HCT116 (cell line): ENCODE results near the gene LAD1. TPM values are rescaled to one million over a fixed set of nuclear protein-coding genes. Genes with fewer than 3 reads are reported as not detected.

ENCODE experiments used
- ATAC-seq: fragments of 200-7000 bp; cut with Tn5 transposase; 2 replicates; pipeline ENCODE4 v1.9.1; 2020; ENCODE audit warnings: mild to moderate bottlenecking, moderate library complexity
- BruUV-seq: library from RNA; stranded (reverse); fragments of 400-500 nt; replicated peaks from 2 replicates; lab custom pipeline; 2021; lab: Mats Ljungman, UMichigan
- CTCF ChIA-PET: fragments of 300-600 bp; sonication (Branson Sonifier 250); formaldehyde crosslinking; loops from one replicate; lab custom pipeline; 2021; ENCODE audit warnings: antibody characterized with exemption; lab: Charles Lee
- POLR2A ChIA-PET: fragments of 300-600, 350-600 bp; sonication (Branson Sonifier 250); formaldehyde crosslinking; loops from one replicate; lab custom pipeline; 2021; ENCODE audit warnings: antibody characterized with exemption; lab: Charles Lee
- RAD21 ChIA-PET, 2 experiments: fragments of 300-600 bp; sonication (Branson Sonifier 250); formaldehyde crosslinking; loops; one replicate each; lab custom pipeline; 2023; ENCODE audit warnings: low total read pairs in 2 of 2; ENCODE audit not compliant: uncharacterized antibody in 2 of 2, unreplicated experiment in 2 of 2, low non-redundant PET in 1 of 2; lab: Charles Lee
- DNase-seq: peaks from one replicate; pipeline ENCODE4 v3.0.0-alpha.2; 2010; ENCODE audit warnings: low read depth, low spot score
- H2AFZ ChIP-seq: fragments of 200-600 bp; shearing (Covaris generic), sonication (generic); 2 replicates; pipeline ENCODE4 v1.6.1; 2017; ENCODE audit warnings: low read depth, mixed run types, mixed read lengths, antibody characterized with exemption, low read length; ENCODE audit not compliant: poor library complexity, severe bottlenecking
- H3K27ac ChIP-seq: 2 replicates; pipeline ENCODE4 v1.5.1; 2012; ENCODE audit warnings: low read depth, low read length
- H3K27me3 ChIP-seq: fragments of 200-600 bp; sonication (generic); 2 replicates; pipeline ENCODE4 v1.6.1; 2016; ENCODE audit warnings: mixed run types, low read length, mixed read lengths; ENCODE audit not compliant: insufficient read depth
- H3K36me3 ChIP-seq, 2 experiments: fragments of 200-500 bp in 1 of 2; fragments of 200-600 bp in 1 of 2; sonication (Bioruptor generic) in 1 of 2; sonication (generic) in 1 of 2; 2 replicates each; pipeline versions ENCODE4 v1.5.1 to v1.6.1; 2014 to 2016; ENCODE audit warnings: low read length in 2 of 2, inconsistent platforms in 1 of 2, mixed read lengths in 1 of 2, mixed run types in 1 of 2; ENCODE audit not compliant: insufficient read depth in 2 of 2, control insufficient read depth in 1 of 2
- H3K4me1 ChIP-seq, 2 experiments: fragments of 200-600 bp in 1 of 2; sonication (generic) in 1 of 2; 2 replicates each; pipeline versions ENCODE4 v1.5.1 to v1.6.1; 2012 to 2017; ENCODE audit warnings: low read length in 2 of 2, inconsistent platforms in 1 of 2, mild to moderate bottlenecking in 1 of 2, mixed read lengths in 1 of 2, mixed run types in 1 of 2, moderate library complexity in 1 of 2; ENCODE audit not compliant: insufficient read depth in 2 of 2, control insufficient read depth in 1 of 2
- H3K4me2 ChIP-seq: fragments of 200-600 bp; sonication (generic); 2 replicates; pipeline ENCODE4 v1.6.1; 2017; ENCODE audit warnings: mixed run types, low read length, mixed read lengths
- H3K4me3 ChIP-seq, 2 experiments: fragments of 200-600 bp in 1 of 2; sonication (generic) in 1 of 2; replicated peaks in 1 of 2; 2 replicates each; pipeline ENCODE4 v1.5.1; 2011 to 2016; ENCODE audit warnings: low read length in 2 of 2, control low read depth in 1 of 2, low read depth in 1 of 2, mild to moderate bottlenecking in 1 of 2, mixed read lengths in 1 of 2, mixed run types in 1 of 2
- H3K79me2 ChIP-seq: fragments of 200-600 bp; sonication (generic); 2 replicates; pipeline ENCODE4 v1.6.1; 2017; ENCODE audit warnings: mild to moderate bottlenecking, mixed run types, low read length, moderate library complexity, mixed read lengths; ENCODE audit not compliant: insufficient read depth
- H3K9ac ChIP-seq: fragments of 200-600 bp; sonication (generic); 2 replicates; pipeline ENCODE4 v1.6.1; 2016; ENCODE audit warnings: low read length, mixed read lengths
- H3K9me2 ChIP-seq: fragments of 200-600 bp; sonication (generic), shearing (Covaris generic); 2 replicates; pipeline ENCODE4 v1.6.1; 2017; ENCODE audit warnings: mixed run types, mild to moderate bottlenecking, moderate library complexity; ENCODE audit not compliant: insufficient read depth
- H3K9me3 ChIP-seq, 2 experiments: fragments of 200-500 bp in 1 of 2; fragments of 200-600 bp in 1 of 2; sonication (Bioruptor generic) in 1 of 2; sonication (generic) in 1 of 2; 2 replicates each; pipeline ENCODE4 v1.6.1; 2014 to 2017; ENCODE audit warnings: low read length in 2 of 2, mixed read lengths in 2 of 2, inconsistent platforms in 1 of 2, low read depth in 1 of 2, mild to moderate bottlenecking in 1 of 2, mixed run types in 1 of 2, moderate library complexity in 1 of 2; ENCODE audit not compliant: control insufficient read depth in 1 of 2, insufficient read depth in 1 of 2
- H4K20me1 ChIP-seq: fragments of 200-600 bp; sonication (generic), shearing (Covaris generic); 2 replicates; pipeline ENCODE4 v1.6.1; 2017; ENCODE audit warnings: mixed run types, mild to moderate bottlenecking, moderate library complexity; ENCODE audit not compliant: insufficient read depth
- EZH2 ChIP-seq: fragments of 200-600 bp; sonication (generic); IDR thresholded peaks from 2 replicates; pipeline ENCODE4 v1.6.1; 2017; ENCODE audit warnings: antibody characterized with exemption, mixed run types
- JUND ChIP-seq: IDR thresholded peaks from 2 replicates; pipeline ENCODE4 v1.6.1; 2012
- RAD21 ChIP-seq: IDR thresholded peaks from 2 replicates; pipeline ENCODE4 v1.6.1; 2012; ENCODE audit warnings: low read depth, mild to moderate bottlenecking
- REST ChIP-seq: IDR thresholded peaks from 2 replicates; pipeline ENCODE4 v1.6.1; 2012; ENCODE audit warnings: low read depth
- SP1 ChIP-seq: IDR thresholded peaks from 2 replicates; pipeline ENCODE4 v1.6.1; 2012; ENCODE audit warnings: low read depth
- intact Hi-C: fragments of 100-400 bp; cut with micrococcal nuclease; formaldehyde crosslinking; loops from 2 replicates; pipeline ENCODE4 v1.10.0; 2022
- total RNA-seq: library from RNA; stranded (reverse); gene quantifications from one replicate; pipeline ENCODE4 v1.2.1, GENCODE V29; 2021; ENCODE audit not compliant: unreplicated experiment

LAD1 gene
- total RNA-seq, 1 experiment from 2014 or later = 56.1 TPM

GRCh38 chr1:201383647-201384405 lies 15.3 kb downstream of the LAD1 start:
- BruUV-seq = no TSS peak
- no peak overlapping the region for H3K4me2 ChIP-seq

More at GRCh38 chr1:201383647-201384405, 15.3 kb downstream of the LAD1 start:
- CTCF ChIA-PET = no interaction called here
- Histone ChIP-seq H3K36me3 (peaks cover 9 to 47% of the 10 kb centered on the region in 2 experiments; a peak in 3 of 4 replicates), H3K27me3 (no peaks in the 10 kb centered on the region), H3K4me1 (no peaks in the 10 kb centered on the region), H3K4me3 (no peak overlapping the region)
- TF ChIP-seq RAD21 (no peak), JUND (no peak), REST (no peak), SP1 (no peak), EZH2 (no peak)
- TF ChIP-seq, all 23 proteins: peak for 0
- Histone ChIP-seq H3K9me2 (no peaks in the 10 kb centered on the region), H3K9me3 (no peaks in the 10 kb centered on the region), H3K79me2 (peaks cover 2% of the 10 kb centered on the region; the same call in 1 of the 2 replicates), H3K27ac (no peak overlapping the region), H3K9ac (no peak overlapping the region), H4K20me1 (no peaks in the 10 kb centered on the region; the same call in 1 of the 2 replicates), H2AFZ (no peak overlapping the region)
- intact Hi-C loops = no loop called here
- ATAC-seq (no peak), DNase-seq (no peak)
- ChIA-PET POLR2A (no interaction called here), RAD21 (no interaction called here)
